ENCODE results near the gene AK5.

Gene AK5

DNA sequence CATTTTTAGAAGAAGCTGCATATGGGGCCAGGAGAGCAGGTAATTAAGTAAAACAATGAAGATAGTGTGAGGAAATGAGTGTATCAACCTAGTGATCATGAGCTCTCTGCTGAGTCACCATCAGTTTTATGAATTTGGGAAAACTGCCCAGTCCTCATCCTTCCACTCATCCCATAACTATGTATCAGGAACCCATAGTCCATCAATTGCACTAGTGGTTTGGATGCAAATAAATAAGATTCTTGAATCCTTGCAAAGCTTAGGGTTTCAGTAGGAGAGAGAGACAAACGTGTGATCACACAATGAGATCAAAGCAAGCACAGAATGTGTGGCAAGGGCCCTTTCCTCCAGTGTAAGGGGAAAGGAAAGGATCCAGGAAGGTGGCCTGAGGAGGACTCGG is 255.0 kb downstream of the AK5 start:
- H3K27me3 ChIP-seq, result no peaks in the 10 kb centered on the region
- no peak overlapping the region for H3K4me3 ChIP-seq (ENCODE audit: low read depth in 1 of 2, low read length in 1 of 2)
- no peaks in the 10 kb centered on the region for H3K36me3 ChIP-seq
- H3K27ac ChIP-seq, result no peak overlapping the region
- peaks cover 19 to 20% of the 10 kb centered on the region in 2 experiments for H3K4me1 ChIP-seq (ENCODE audit: control insufficient read depth in 1 of 2, insufficient read depth in 1 of 2, low read depth in 1 of 2, low read length in 1 of 2)
- H3K9me3 ChIP-seq, result no peaks in the 10 kb centered on the region
- no peak for TF ChIP-seq CTCF (IDR thresholded peaks at IDR 0.05)

DNA sequence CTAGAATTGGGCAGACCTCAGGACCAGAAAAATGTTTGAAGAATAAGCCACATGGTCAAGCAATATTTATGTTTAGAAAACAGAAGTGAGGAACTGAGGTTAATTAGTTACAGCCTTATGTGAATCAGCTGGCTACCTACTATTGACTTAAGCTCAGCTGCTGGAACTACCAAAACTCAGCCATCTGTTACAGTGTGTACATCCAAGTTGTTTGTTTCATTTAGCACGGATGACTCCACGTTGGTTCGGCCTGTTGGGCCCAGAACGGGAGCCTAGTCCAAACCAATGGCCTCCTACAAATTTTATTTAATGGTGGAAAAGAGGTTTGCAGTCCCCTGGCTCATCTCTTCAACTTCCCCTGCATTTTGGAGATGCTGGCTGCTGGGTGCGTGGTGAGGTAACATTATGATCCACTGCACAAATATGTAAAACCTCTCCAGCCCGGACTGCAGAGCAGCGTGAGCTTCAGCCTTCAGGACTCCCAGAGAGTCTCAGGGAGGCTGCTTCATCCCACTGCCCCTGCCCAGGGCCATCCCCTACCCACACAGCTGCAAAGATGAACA is 257.2 kb downstream of the AK5 start:
- TF ChIP-seq CTCF (IDR thresholded peaks at IDR 0.05), result no peak
- Histone ChIP-seq H3K36me3 (no peaks in the 10 kb centered on the region), H3K9me3 (no peaks in the 10 kb centered on the region), H3K4me3 (ENCODE audit: low read depth in 1 of 2, low read length in 1 of 2) (no peak overlapping the region), H3K27ac (no peak overlapping the region), H3K27me3 (no peaks in the 10 kb centered on the region), H3K4me1 (ENCODE audit: control insufficient read depth in 1 of 2, insufficient read depth in 1 of 2, low read depth in 1 of 2, low read length in 1 of 2) (peaks cover 25 to 27% of the 10 kb centered on the region in 2 experiments)

GRCh38 chr1:77539519-77540142 is 257.8 kb downstream of the AK5 start:
- H3K9me3 ChIP-seq, result no peaks in the 10 kb centered on the region
- peaks cover 20 to 22% of the 10 kb centered on the region in 2 experiments for H3K4me1 ChIP-seq (ENCODE audit: control insufficient read depth in 1 of 2, insufficient read depth in 1 of 2, low read depth in 1 of 2, low read length in 1 of 2)
- no peaks in the 10 kb centered on the region for H3K36me3 ChIP-seq
- no peaks in the 10 kb centered on the region for H3K27me3 ChIP-seq
- no peak overlapping the region for H3K4me3 ChIP-seq (ENCODE audit: low read depth in 1 of 2, low read length in 1 of 2)
- TF ChIP-seq CTCF (IDR thresholded peaks at IDR 0.05), result no peak
- no peak overlapping the region for H3K27ac ChIP-seq

GRCh38 chr1:77540501-77541161 is 258.8 kb downstream of the AK5 start:
- no peak for TF ChIP-seq CTCF (IDR thresholded peaks at IDR 0.05)
- Histone ChIP-seq H3K4me3 (ENCODE audit: low read depth in 1 of 2, low read length in 1 of 2) (no peak overlapping the region), H3K4me1 (ENCODE audit: control insufficient read depth in 1 of 2, insufficient read depth in 1 of 2, low read depth in 1 of 2, low read length in 1 of 2) (peaks cover 13 to 16% of the 10 kb centered on the region in 2 experiments), H3K27me3 (no peaks in the 10 kb centered on the region), H3K27ac (no peak overlapping the region), H3K9me3 (no peaks in the 10 kb centered on the region), H3K36me3 (no peaks in the 10 kb centered on the region)

DNA sequence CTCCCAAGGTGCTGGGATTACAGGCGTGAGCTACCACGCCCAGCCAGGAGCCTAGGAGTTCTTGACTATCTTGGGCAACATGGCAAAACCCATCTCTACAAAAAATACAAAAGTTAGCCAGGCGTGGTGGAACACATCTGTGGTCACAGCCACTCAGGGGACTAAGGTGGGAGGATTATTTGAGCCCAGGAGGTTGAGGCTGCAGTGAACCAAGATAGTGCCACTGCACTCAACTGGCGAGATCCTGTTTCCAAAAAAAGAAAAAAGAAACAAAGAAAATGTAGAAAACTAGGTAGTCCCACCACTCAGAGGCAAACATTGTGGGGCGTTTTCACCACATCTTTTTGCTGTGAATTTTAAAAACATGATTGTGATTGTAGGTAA is 259.3 kb downstream of the AK5 start:
- Histone ChIP-seq H3K9me3 (no peaks in the 10 kb centered on the region), H3K4me3 (ENCODE audit: low read depth in 1 of 2, low read length in 1 of 2) (no peak overlapping the region), H3K27me3 (no peaks in the 10 kb centered on the region), H3K36me3 (no peaks in the 10 kb centered on the region), H3K27ac (no peak overlapping the region), H3K4me1 (ENCODE audit: control insufficient read depth in 1 of 2, insufficient read depth in 1 of 2, low read depth in 1 of 2, low read length in 1 of 2) (peaks cover 13 to 16% of the 10 kb centered on the region in 2 experiments)
- TF ChIP-seq CTCF (IDR thresholded peaks at IDR 0.05), result no peak
